Posterior vena cava (tissue), 2 donors: ENCODE measurements around the gene TPCN2. TPM values are rescaled to one million over a fixed set of nuclear protein-coding genes. Genes with fewer than 3 reads are reported as not detected.

Source experiments
- DNase-seq: peaks from one replicate; pipeline ENCODE4 v3.0.0-alpha.2; 2020; ENCODE audit warnings: low spot score
- intact Hi-C, 2 donors: fragments of 100-400 bp; cut with DNase I; formaldehyde crosslinking; loops; one replicate each; pipeline versions ENCODE4 v1.14.1 to v1.14.2; 2022 to 2023
- total RNA-seq, 2 donors: library from RNA; stranded (reverse); fragmentation: NEBNext Ultra II Directional; extraction: Animal tissue kit (Norgen Biotek cat#: 25700); gene quantifications; one replicate each; pipeline ENCODE4 v1.2.1, GENCODE V29; 2021
- donor health status: DM: yes; HTN: yes; CAD: no.
- donor health status: DM: yes; HTN: yes; CAD: no.

Gene TPCN2
- total RNA-seq, 2 donors from 2014 or later: 24.8 to 25.4 TPM

DNA sequence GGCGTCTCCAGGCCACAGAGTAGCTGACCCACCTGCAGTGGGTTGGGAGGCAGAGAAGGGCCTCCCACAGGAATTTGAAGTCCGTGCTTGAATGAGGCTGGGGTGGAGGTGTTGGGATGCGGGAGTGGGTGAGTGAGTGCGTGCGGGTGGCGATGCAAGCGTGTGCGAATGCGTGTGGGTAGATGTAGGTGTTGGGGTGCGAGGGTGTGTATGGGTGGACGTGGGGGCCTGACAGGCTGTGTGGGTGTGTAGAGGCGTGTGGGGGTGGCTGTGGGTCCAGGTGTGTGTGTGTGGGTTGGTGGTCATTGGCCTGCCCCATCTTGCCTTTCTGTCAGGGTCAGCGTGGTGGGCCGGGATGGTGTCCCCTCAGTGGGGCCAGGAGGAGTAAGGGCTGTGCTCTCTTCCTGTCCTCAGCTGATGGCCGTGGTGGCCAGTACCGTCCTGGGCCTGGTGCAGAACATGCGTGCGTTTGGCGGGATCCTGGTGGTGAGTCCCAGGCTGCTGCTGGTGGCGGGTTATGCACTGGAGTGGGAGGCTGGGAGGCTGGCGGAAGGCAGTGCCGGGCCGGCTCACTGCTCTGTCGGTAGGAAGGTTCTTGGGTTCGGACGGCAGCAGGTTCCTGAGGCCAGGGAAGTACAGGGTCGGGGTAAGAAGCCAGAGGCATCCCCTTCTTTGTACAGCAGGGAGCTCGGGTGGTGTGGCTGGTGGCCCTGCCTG lies 35.0 kb downstream of the TPCN2 start:
- intact Hi-C loops: loop anchor here (5.0 to 10.0 kb wide), 5 partner anchors 36 to 299 kb away; partner anchors contain the start of genes IGHMBP2 (in 1 of the 2), MRGPRF (in 1 of the 2), MRPL21 (in 1 of the 2) and TPCN2 (in 1 of the 2)
- no peak for DNase-seq

DNA sequence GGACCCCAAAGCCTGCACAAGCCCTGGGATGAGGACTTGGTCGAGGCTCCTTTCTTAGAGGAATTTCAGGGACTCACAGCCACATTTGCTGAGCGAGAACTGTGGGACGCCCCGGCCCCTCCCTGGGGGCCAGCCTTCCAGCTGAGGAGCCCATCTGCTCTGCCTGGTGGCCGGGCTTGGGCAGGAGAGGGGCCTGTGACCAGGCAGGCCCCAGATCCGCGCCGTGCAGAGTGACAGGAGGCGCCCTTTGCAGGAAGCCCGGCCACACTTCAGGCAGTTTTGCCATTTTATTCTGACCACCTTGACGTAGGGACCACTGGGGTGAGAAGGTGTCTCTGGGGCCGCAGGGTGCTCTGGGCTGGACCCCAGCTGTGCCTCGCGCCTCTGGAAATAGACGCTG lies 35.6 kb downstream of the TPCN2 start:
- intact Hi-C loops: loop anchor here (5.0 to 10.0 kb wide), 5 partner anchors 37 to 300 kb away; partner anchors contain the start of genes IGHMBP2 (in 1 of the 2), MRGPRF (in 1 of the 2), MRPL21 (in 1 of the 2) and TPCN2 (in 1 of the 2)
- DNase-seq: no peak

DNA sequence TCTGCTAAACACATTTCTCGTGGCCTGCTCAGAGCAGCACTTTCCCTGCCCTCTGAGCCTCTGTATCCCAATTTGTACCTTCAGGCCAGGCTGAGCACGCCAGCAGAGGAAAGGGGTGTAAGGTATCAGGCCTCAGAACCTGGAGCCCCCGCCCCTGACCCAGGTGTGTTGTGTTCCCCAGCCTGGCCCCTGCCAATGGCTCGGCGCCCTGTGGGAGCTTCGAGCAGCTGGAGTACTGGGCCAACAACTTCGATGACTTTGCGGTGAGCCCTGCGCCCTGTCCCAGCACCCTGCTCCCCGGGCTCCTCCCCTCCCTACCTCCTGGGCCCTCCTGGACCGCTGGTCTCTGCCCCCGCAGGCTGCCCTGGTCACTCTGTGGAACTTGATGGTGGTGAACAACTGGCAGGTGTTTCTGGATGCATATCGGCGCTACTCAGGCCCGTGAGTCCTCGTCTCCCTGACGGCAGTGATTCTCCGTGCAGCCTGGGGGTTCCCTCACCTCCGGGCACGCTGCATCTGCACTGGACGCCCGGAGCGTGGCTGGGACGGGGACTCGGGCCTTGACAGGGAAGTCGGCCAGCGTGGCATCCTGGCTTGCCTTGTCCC lies 36.9 kb downstream of the TPCN2 start:
- intact Hi-C loops: loop anchor here (5.0 to 10.0 kb wide), 6 partner anchors 71 to 301 kb away; partner anchors contain the start of genes MRGPRF (in 2 of the 2), IGHMBP2 (in 1 of the 2) and MRPL21 (in 1 of the 2)
- no peak for DNase-seq

DNA sequence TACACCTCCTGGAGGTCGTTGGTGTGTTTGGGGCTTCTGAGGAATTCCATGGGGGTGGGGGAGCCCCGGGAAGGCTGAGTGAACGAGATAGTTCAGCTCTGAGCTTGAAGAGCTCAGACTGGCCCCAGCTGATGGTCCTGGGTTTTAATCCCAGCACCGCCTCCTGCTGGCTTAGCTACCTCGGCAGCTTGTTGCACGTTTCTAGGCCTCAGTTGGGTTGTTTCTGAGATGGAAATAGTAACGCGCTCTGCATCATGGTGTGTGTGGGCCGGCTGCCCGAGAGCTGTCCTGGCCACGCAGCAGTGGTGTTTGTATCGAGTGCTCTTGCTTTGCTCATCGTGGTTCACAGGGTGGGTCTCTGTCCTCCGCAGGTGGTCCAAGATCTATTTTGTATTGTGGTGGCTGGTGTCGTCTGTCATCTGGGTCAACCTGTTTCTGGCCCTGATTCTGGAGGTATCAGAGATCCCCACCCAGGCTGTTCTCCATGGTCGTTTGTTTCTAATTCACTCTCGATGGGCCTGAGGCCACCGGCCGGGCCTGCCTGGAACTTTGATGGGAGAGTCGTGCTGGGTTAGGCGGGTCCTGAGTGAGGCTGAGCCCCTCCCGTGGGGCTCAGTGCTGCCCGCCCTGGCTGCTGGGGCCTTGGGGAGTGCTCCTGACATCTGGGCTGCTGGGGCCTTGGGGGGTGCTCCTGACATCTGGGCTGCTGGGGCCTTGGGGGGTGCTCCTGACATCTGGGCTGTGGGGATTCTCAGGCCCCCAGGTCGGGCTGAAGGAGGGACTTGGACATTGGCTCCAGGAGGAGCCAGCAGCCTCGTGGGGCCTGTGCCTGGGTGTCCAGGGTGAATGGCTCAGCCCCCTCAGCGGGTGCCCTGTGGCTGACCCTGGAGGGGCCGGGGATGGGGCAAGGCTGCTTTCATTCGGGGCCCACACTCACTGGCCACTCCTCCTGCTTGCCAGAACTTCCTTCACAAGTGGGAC lies 37.7 kb downstream of the TPCN2 start:
- intact Hi-C loops: loop anchor here (5.0 to 10.0 kb wide), 6 partner anchors 72 to 302 kb away; partner anchors contain the start of genes MRGPRF (in 2 of the 2), IGHMBP2 (in 1 of the 2) and MRPL21 (in 1 of the 2)
- DNase-seq: peak; percentile 89

DNA sequence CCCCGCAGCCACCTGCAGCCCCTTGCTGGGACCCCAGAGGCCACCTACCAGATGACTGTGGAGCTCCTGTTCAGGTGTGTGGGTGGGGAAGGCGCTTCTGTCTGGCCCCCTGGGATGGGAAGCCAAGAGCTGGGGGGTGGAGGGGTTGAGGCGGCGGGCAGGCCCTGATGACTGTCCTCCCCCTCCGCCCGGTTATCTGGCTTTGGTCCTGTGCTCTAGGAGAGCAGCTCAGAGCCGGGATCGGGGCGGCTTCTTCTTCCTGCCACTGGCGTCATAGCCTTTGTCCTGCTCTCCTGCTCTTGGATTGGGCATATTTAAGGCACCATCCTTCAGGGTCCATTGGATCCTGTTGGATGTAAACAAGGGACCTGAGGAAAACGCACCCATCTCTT lies 38.4 kb downstream of the TPCN2 start:
- DNase-seq: no peak
- intact Hi-C loops: loop anchor here (5.0 to 10.0 kb wide), 6 partner anchors 72 to 302 kb away; partner anchors contain the start of genes MRGPRF (in 2 of the 2), IGHMBP2 (in 1 of the 2) and MRPL21 (in 1 of the 2)

DNA sequence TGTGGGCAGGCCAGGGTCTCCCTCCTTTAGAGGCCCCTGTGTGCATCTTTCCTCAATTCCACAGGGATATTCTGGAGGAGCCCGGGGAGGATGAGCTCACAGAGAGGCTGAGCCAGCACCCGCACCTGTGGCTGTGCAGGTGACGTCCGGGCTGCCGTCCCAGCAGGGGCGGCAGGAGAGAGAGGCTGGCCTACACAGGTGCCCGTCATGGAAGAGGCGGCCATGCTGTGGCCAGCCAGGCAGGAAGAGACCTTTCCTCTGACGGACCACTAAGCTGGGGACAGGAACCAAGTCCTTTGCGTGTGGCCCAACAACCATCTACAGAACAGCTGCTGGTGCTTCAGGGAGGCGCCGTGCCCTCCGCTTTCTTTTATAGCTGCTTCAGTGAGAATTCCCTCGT lies 39.1 kb downstream of the TPCN2 start:
- DNase-seq: no peak
- intact Hi-C loops: loop anchor here (5.0 to 10.0 kb wide), 6 partner anchors 73 to 303 kb away; partner anchors contain the start of genes MRGPRF (in 2 of the 2), IGHMBP2 (in 1 of the 2) and MRPL21 (in 1 of the 2)

DNA sequence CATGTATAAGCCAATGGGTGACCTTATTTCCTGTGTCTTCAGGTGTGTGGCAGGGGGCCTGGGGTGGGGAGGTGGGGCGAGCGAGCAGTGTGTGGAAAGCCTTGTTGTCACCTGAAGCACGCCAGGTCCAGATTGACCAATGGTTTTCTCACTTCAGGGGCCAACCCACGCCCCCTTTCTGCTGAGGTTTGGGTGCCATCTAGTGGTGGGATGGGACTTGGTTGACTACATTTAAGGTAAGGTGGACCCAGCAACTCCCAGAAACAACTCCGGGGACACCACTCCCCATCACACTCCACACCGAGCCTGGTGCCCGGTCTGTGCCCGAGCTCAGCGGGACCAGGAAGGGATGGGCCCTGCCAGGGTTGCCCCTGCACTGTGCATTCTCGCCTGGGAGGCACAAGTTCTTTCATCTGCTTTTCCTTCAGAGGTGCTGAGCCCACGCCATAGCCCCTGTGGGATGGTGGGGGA lies 40.0 kb downstream of the TPCN2 start:
- intact Hi-C loops: loop anchor here (5.0 to 10.0 kb wide), 6 partner anchors 74 to 304 kb away; partner anchors contain the start of genes MRGPRF (in 2 of the 2), IGHMBP2 (in 1 of the 2) and MRPL21 (in 1 of the 2)
- DNase-seq: peak; percentile 84

DNA sequence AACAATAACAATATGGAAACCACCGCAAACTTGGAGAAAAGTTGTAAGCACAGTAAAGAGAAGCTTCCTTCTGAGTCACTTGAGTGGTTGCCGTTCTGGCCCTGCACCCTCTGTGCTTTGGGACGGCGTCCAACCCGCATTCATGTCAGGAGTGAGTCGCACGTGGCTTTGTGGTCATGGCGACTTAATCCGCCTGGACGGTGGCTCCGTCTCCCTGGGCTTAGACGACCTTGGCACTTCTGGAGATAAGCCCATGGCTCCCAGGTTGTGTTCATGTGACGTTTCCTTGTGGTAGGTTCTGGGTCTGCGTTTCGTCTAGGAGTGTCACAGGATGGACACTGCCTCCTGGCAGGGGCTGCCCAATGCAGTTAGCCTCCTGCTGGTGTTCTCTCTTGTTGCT lies 40.5 kb downstream of the TPCN2 start:
- DNase-seq: peak; percentile 80
- intact Hi-C loops: loop anchor here (5.0 to 10.0 kb wide), 6 partner anchors 74 to 304 kb away; partner anchors contain the start of genes MRGPRF (in 2 of the 2), IGHMBP2 (in 1 of the 2) and MRPL21 (in 1 of the 2)

DNA sequence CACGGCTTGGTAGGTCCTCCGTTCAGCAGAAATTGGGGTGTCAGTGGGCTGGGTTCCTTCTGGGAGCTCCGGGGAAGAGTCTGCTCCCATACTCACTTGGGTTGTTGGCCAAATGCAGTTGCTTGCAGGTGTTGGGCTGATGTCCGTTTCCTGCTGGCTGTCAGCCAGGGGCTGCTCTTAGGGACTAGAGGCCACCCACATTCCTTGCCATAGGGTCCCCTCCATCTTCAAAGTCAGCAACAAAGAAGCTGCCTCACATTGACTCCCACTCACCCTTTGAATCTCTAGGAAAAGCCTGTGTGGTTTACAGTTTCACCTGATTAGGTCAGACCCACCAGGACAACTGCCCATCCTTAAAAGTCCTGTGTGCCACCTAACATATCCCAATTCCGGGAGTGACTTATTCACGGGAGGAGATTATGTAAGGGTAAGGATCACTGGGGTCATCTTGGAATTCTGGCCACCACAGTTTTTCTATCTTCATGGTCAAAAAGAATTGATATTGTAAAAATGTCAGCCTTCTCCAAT lies 43.0 kb downstream of the TPCN2 start:
- DNase-seq: no peak
- intact Hi-C loops: no loop called here

DNA sequence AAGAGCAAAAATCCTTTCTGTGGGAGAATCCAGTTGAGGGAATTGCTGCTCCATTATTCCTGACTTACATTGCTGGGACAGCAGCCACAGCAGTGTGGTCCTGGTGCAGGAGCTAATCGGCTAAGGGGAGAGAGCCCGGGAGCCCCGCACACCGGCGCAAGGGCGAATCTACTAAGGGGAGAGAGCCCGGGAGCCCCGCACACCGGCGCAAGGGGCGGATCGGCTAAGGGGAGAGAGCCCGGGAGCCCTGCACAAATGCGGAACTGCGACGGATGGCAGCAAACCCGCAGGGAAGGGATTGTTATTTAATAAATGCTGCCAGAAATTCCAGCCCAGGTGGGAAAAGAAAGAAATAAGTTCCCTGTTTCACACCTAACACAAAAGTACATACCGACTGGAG lies 43.5 kb downstream of the TPCN2 start:
- DNase-seq: no peak
- intact Hi-C loops: no loop called here

DNA sequence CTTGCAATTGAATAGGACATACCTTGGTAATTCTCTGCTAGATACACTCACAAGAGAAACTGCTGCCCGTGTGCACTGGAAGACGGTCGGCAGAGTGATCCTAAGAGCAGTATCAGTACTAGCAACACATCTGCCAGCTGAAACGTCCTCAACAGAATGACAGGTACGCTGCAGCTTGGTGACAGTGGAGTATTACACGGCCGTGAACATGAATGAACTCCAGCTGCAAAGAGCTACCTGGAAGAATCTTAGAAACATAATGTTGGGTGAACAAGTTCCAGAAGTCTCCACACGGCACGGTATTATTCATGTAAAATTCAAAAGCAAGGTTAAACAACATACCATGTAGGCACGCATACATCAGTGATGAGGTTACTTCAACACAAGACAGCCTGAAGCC lies 44.4 kb downstream of the TPCN2 start:
- DNase-seq: no peak
- intact Hi-C loops: no loop called here

DNA sequence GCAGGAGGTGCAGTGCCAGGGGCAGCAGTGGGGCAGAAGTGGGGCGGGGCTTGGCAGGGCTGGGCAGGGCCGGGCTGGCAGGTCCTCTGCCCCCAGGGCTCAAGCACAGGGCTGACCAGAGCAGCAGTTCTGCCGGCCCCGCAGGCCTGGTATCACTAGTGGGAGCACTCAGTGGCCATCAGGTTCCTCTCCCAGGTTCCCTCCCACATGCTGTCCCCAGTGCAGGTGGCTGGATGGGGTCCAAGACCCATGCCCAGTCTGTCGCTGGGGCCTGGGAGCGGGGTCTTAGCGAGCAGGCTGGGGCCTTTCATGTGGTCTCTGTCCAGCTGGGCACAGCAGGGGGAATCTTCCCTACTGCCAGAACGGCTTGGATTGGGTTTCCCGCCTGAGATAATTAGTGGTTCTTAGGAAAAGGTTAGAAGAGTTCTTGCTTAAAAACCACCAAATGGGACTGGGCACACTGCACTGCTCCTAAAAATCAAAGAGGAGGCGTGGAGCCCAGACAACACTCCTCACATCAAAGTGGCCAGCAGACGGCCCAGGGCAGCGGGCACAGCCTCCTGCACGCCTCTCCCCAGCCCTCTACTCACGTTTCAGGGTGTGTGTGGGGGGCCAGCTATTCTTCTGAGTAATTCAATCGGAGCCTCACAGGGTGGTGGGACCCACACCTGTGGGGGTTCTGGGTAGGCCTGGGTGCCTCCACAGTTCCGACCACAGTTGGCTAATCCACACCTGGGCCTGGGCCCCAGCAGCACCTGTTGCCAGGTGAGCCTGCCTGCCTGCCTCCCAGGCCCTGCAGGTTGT lies 45.6 kb downstream of the TPCN2 start:
- DNase-seq: peak; percentile 77
- intact Hi-C loops: no loop called here

DNA sequence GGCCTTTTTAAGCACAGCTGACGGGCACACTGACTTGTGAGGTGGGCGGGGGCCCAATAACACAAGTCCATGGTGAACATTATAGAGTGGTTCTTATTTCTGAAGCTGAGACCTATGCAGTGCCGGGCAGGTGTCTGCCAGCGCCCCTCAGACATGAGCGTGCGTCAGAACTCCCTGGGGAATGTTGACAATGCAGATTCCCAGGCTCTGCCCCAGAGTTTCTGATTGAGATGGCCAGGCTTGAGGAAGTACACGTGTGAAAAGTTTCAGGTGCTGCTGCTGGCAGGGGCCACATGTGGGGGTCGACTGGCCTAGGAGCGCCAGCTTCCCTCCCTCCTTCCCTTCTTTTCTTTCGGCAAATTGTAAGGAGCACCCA lies 46.2 kb downstream of the TPCN2 start:
- intact Hi-C loops: no loop called here
- DNase-seq: no peak

DNA sequence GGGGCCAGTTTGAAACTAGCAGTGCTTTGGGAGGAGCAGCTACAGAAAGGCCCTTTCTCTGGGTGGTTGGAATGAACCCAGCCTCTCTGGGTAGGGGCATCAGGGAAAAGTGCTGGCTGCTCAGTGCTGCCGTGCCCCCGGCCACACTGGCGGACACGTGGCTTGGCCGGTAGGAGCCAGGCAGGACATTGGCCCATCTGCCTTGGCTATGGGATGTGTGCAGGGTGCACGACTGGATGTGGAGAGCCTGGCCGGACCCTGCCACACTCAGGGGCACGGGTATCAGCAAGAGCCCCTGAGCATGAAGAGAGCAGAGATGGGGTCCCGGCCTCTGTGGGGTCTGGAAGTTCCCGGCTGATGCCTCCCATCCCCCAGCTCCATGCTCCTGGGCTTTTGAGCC lies 46.6 kb downstream of the TPCN2 start:
- DNase-seq: no peak

DNA sequence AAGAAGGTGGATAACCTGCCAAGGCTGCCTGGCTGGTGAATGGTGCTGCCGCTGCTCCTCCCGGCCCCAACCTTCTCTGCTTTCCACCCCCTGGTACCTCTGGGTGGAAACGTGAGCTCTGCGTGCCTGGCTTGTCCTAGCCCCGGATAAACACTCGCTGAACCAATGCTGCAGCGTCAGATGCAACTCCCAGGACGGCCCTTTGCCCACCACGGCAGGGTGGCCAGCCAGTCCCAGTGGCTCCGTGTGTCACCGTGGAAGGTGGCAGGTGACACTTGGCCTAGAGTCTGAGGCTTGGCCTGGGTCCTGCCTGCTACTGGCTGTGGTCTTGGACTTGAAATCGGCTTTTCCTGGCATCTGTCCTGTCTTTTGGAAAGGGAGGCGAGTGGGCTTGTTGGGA lies 47.7 kb downstream of the TPCN2 start:
- intact Hi-C loops: no loop called here
- DNase-seq: no peak

More for the DNA sequence above, 46.6 kb downstream of the TPCN2 start:
- intact Hi-C loops: no loop called here

DNA sequence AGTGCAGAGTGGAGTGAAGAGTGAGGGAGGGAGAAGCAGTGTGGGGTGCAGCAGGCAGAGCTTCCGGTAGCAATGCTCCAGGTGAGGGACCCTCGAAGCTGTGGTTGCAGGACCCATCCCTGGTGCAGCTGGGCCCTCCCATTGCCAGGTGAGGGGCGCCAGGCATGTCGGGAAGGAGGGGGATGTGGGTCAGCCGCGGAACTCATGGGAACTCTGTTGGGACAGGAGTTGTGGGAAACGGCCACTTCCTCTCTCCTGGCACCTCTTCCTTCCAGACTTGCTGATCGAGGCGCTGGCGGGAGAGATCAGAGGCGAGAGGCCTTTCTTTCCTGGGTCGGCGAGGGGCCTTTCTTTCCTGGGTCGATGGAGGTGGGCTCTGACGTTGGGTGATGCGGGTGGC lies 48.5 kb downstream of the TPCN2 start:
- DNase-seq: no peak
- intact Hi-C loops: no loop called here

DNA sequence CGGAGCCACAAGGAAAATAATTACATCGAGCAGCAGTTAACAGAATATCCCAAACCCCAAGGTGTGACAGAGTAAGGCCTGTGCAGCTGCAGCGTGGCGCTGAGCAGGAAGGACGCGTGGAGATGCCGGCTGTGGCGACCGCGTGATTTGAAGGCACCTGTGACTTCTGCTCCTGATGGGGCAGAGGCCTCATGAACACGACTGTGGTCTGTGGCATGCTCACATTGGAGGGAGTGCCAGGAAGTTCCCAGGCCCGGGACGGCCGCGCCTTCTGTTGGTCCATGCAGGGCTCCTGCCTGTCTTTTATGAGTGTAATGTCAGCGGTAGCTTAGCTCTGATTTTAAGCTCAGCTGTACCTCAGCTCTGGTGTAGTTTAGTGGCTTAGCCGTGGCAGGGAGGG lies 50.4 kb downstream of the TPCN2 start:
- intact Hi-C loops: no loop called here
- DNase-seq: no peak
